Neural cell (in vitro differentiated cells): ENCODE data around the gene HOXC10. TPM values are rescaled to one million over a fixed set of nuclear protein-coding genes. Genes with fewer than 3 reads are reported as not detected.

Experiments used
- H2AFZ ChIP-seq: fragments of 200-600, 300-800 bp; sonication (generic), shearing (Covaris generic); 2 replicates; pipeline ENCODE4 v1.6.0; 2014; ENCODE audit warnings: low read depth, mild to moderate bottlenecking, antibody characterized with exemption, low read length, moderate library complexity
- H3F3A ChIP-seq: fragments of 200-600 bp; shearing (Covaris generic); 2 replicates; pipeline ENCODE4 v1.6.1; 2016; ENCODE audit warnings: mild to moderate bottlenecking, moderate library complexity, mixed read lengths, antibody characterized with exemption, low read length; ENCODE audit not compliant: insufficient read depth, poor library complexity, severe bottlenecking
- H3K27ac ChIP-seq: fragments of 200-600, 300-800 bp; sonication (generic), shearing (Covaris generic); 2 replicates; pipeline ENCODE4 v1.5.1; 2014; ENCODE audit warnings: mild to moderate bottlenecking, low read length, moderate library complexity
- H3K27me3 ChIP-seq: fragments of 300-800, 200-600 bp; sonication (generic), shearing (Covaris generic); 2 replicates; pipeline ENCODE4 v1.6.0; 2014; ENCODE audit warnings: mild to moderate bottlenecking, low read depth, low read length, moderate library complexity; ENCODE audit not compliant: insufficient read depth
- H3K36me3 ChIP-seq: fragments of 300-800, 200-600 bp; sonication (generic), shearing (Covaris generic); 2 replicates; pipeline ENCODE4 v1.5.1; 2014; ENCODE audit warnings: mild to moderate bottlenecking, antibody characterized with exemption, low read length, moderate library complexity; ENCODE audit not compliant: insufficient read depth
- H3K4me2 ChIP-seq: fragments of 300-800, 200-600 bp; sonication (generic), shearing (Covaris generic); 2 replicates; pipeline ENCODE4 v1.6.0; 2014; ENCODE audit warnings: mild to moderate bottlenecking, low read length
- H3K4me3 ChIP-seq: fragments of 300-800, 200-600 bp; sonication (generic), shearing (Covaris generic); 2 replicates; pipeline ENCODE4 v1.5.1; 2014; ENCODE audit warnings: mild to moderate bottlenecking, low read length, moderate library complexity
- H3K79me2 ChIP-seq: fragments of 200-600 bp; shearing (Covaris generic); replicated peaks from 2 replicates; pipeline ENCODE4 v1.6.0; 2014; ENCODE audit warnings: mild to moderate bottlenecking, low read length, moderate library complexity; ENCODE audit not compliant: insufficient read depth
- H3K9ac ChIP-seq: fragments of 300-800, 200-600 bp; sonication (generic), shearing (Covaris generic); 2 replicates; pipeline ENCODE4 v1.6.1; 2016; ENCODE audit warnings: mild to moderate bottlenecking, low read length, mixed read lengths
- H3K9me2 ChIP-seq: fragments of 200-600 bp; shearing (Covaris generic); 2 replicates; pipeline ENCODE4 v1.6.1; 2016; ENCODE audit warnings: mild to moderate bottlenecking, low read length, mixed read lengths; ENCODE audit not compliant: insufficient read depth
- H3K9me3 ChIP-seq: fragments of 200-600, 300-800 bp; sonication (generic), shearing (Covaris generic); 2 replicates; pipeline ENCODE4 v1.6.1; 2016; ENCODE audit warnings: mild to moderate bottlenecking, mixed run types, low read length, moderate library complexity, mixed read lengths
- H4K20me1 ChIP-seq: fragments of 200-600 bp; shearing (Covaris generic); 2 replicates; pipeline ENCODE4 v1.6.1; 2016; ENCODE audit warnings: mild to moderate bottlenecking, mixed run types; ENCODE audit not compliant: insufficient read depth
- CTCF ChIP-seq: fragments of 450-650 bp; IDR thresholded peaks from 2 replicates; pipeline ENCODE4 v1.5.1; 2014; ENCODE audit warnings: antibody characterized with exemption, mild to moderate bottlenecking, moderate library complexity; ENCODE audit not compliant: poor library complexity, severe bottlenecking
- EZH2 ChIP-seq: fragments of 200-600, 300-800 bp; shearing (Covaris generic), sonication (generic); IDR thresholded peaks from 2 replicates; pipeline ENCODE4 v1.6.1; 2014; ENCODE audit warnings: antibody characterized with exemption, low read length, borderline replicate concordance, mild to moderate bottlenecking; ENCODE audit not compliant: insufficient read depth, poor library complexity, severe bottlenecking
- MXI1 ChIP-seq: fragments of 450-650 bp; conservative IDR thresholded peaks from 2 replicates; pipeline ENCODE4 v1.6.1; 2014; ENCODE audit warnings: antibody characterized with exemption, mild to moderate bottlenecking; ENCODE audit not compliant: poor library complexity, severe bottlenecking
- POLR2AphosphoS5 ChIP-seq: IDR thresholded peaks from 2 replicates; pipeline ENCODE4 v1.6.1; 2012
- REST ChIP-seq: IDR thresholded peaks from 2 replicates; pipeline ENCODE4 v1.6.1; 2012; ENCODE audit warnings: borderline replicate concordance
- polyA plus RNA-seq: library from polyadenylated mRNA; depleted of rRNA; stranded (reverse); fragments of >200 nt; gene quantifications from 2 replicates; pipeline ENCODE4 v1.2.3, GENCODE V29; 2014

Gene HOXC10
- polyA plus RNA-seq, 1 donor from 2014 or later: not detected

DNA sequence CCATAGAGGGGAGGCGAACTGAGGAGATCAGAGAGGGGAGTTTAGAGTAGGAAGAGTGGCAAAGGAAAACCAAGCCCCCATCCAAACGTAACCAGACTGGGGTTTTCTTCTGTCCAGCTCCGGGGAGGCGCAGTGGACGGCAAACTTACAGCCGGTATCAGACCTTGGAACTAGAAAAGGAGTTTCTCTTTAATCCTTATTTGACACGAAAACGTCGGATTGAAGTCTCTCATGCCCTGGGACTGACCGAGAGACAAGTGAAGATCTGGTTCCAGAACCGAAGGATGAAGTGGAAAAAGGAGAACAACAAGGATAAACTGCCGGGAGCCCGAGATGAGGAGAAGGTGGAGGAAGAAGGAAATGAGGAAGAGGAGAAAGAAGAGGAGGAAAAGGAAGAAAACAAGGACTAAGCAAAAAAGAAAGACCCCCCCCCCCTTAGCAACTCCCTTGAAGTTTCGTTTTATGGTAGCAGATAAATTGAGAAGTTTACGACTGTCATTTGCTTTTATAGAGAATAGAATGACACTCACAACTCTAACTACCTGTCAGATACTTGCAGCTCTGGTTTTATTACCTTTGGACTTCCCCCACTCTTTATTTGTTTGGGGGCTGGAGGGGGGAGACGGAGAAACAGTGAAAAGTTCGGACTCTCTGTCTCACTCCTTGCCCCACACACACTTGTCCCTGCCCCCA lies 26.2 kb downstream of the HOXC10 start:
- Histone ChIP-seq H3K36me3 (no peaks in the 10 kb centered on the region), H3K27ac (no peak overlapping the region), H3K79me2 (no peaks in the 10 kb centered on the region), H3K4me3 (no peak overlapping the region), H3K9me2 (no peaks in the 10 kb centered on the region), H3K4me2 (no peak overlapping the region), H3K9me3 (no peaks in the 10 kb centered on the region), H3F3A (no peaks in the 10 kb centered on the region), H4K20me1 (no peaks in the 10 kb centered on the region), H2AFZ (no peak overlapping the region), H3K27me3 (peaks cover 99% of the 10 kb centered on the region), H3K9ac (no peak overlapping the region)
- TF ChIP-seq EZH2 (no peak), POLR2AphosphoS5 (no peak)

DNA sequence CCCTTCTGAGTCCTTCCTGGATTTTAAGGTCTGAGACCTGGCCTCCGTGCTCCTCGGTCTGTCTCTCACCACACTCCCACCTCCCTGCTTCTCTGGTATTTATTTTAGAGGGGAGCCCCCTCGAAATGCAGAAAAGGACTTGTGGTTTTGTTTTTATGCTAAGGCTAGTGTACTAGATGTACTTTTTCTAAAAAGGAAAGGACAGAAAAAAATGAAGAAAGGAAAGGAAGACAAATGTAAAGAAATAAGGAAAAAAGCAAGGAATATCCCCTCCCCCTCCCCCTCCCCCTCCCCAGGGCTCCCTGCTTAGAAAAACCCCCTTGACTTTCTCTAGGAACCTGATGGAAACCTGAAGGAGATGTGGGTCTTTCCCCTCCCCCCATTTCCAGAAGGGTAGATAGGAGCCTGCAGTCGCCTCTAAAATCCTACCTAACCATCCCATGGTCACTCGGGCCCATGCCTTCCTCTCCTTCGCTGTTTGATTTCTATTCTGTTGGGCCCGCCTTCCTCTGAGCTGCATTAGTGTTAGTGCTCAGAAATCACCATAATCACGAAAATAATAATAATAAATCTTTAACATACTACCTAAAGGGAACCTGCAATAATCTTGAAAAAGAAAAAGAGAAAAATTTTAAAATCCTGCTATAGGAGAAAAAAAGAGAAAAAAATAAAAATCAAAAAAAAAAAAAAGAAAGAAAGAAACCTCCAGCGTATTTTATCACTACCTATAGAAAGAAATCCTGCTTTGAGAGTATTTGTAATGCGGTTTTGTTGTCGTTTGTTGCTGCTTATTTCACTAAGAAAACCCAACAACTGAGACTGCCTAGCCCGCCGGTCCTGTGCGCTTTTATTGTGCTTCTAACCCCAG lies 27.0 kb downstream of the HOXC10 start:
- Histone ChIP-seq H3F3A (no peaks in the 10 kb centered on the region), H3K27ac (no peak overlapping the region), H3K36me3 (no peaks in the 10 kb centered on the region), H2AFZ (no peak overlapping the region), H3K4me3 (no peak overlapping the region), H3K9me3 (no peaks in the 10 kb centered on the region), H4K20me1 (no peaks in the 10 kb centered on the region), H3K27me3 (peaks cover 98% of the 10 kb centered on the region), H3K79me2 (no peaks in the 10 kb centered on the region), H3K9ac (no peak overlapping the region), H3K4me2 (no peak overlapping the region), H3K9me2 (no peaks in the 10 kb centered on the region)
- TF ChIP-seq CTCF (no peak), EZH2 (no peak), REST (no peak), MXI1 (no peak)
